H1 (cell line): ENCODE data around the gene SLC6A18. TPM values are rescaled to one million over a fixed set of nuclear protein-coding genes. Genes with fewer than 3 reads are reported as not detected.
A peak's percentile ranks its signal among the peaks of the same experiment; 100 is the strongest.

Experiments
- CTCF ChIA-PET: fragments of 300-600 bp; sonication (Branson Sonifier 250); formaldehyde crosslinking; loops from one replicate; lab custom pipeline; 2021; ENCODE audit not compliant: partially characterized antibody; lab: Charles Lee
- POLR2A ChIA-PET: fragments of 300-600 bp; sonication (Branson Sonifier 250); formaldehyde crosslinking; loops from one replicate; lab custom pipeline; 2021; ENCODE audit warnings: inconsistent platforms; ENCODE audit not compliant: partially characterized antibody; lab: Charles Lee
- DNase-seq, 2 experiments: peaks; one replicate each; pipeline versions ENCODE4 v3.0.0 to v3.0.0-alpha.2; 2010 to 2022; ENCODE audit warnings: low spot score in 2 of 2, low read depth in 1 of 2, mixed read lengths in 1 of 2
- FAIRE-seq: peaks from 2 replicates; lab custom pipeline; 2011; peaks lifted over from hg19 to GRCh38; lab: Jason Lieb, UNC
- H2AFZ ChIP-seq: 2 replicates; pipeline ENCODE4 v1.8.1; 2012; ENCODE audit warnings: low read length, inconsistent platforms
- H2AK5ac ChIP-seq: 2 replicates; pipeline ENCODE4 v1.6.1; 2013; ENCODE audit warnings: low read depth, low read length
- H2BK120ac ChIP-seq: replicated peaks from 2 replicates; pipeline ENCODE3; 2013; ENCODE audit warnings: low read depth, low read length, inconsistent platforms
- H2BK12ac ChIP-seq: 2 replicates; pipeline ENCODE4 v1.6.1; 2013; ENCODE audit warnings: low read depth, low read length
- H2BK15ac ChIP-seq: 2 replicates; pipeline ENCODE4 v1.6.1; 2013; ENCODE audit warnings: low read length
- H2BK20ac ChIP-seq: 2 replicates; pipeline ENCODE4 v1.6.1; 2013; ENCODE audit warnings: low read length
- H2BK5ac ChIP-seq: 2 replicates; pipeline ENCODE4 v1.6.1; 2013; ENCODE audit warnings: low read depth, low read length
- H3K14ac ChIP-seq: 2 replicates; pipeline ENCODE4 v1.6.1; 2013; ENCODE audit warnings: inconsistent platforms; ENCODE audit not compliant: insufficient read length
- H3K18ac ChIP-seq: 2 replicates; pipeline ENCODE4 v1.6.1; 2013; ENCODE audit warnings: low read length; ENCODE audit errors: extremely low read depth
- H3K23ac ChIP-seq: 2 replicates; pipeline ENCODE4 v1.6.1; 2013; ENCODE audit warnings: inconsistent platforms; ENCODE audit not compliant: insufficient read length
- H3K23me2 ChIP-seq: 2 replicates; pipeline ENCODE4 v1.6.1; 2013; ENCODE audit warnings: low read depth, low read length
- H3K27ac ChIP-seq: 2 replicates; pipeline ENCODE4 v1.6.1; 2011; ENCODE audit warnings: low read depth, low read length, inconsistent platforms
- H3K27me3 ChIP-seq, 4 experiments: replicated peaks in 1 of 4; 1 replicate in 1 of 4; 2 replicates in 3 of 4; pipeline versions ENCODE4 v1.6.1 to v1.8.1; 2011 to 2013; ENCODE audit warnings: low read length in 3 of 4, mild to moderate bottlenecking in 3 of 4, inconsistent platforms in 2 of 4, mixed read lengths in 2 of 4, moderate library complexity in 1 of 4; ENCODE audit not compliant: control insufficient read depth in 3 of 4, insufficient read depth in 3 of 4; ENCODE audit errors: extremely low read depth in 1 of 4
- H3K36me3 ChIP-seq, 4 experiments: 2 replicates each; pipeline versions ENCODE4 v1.6.1 to v1.8.1; 2011 to 2013; ENCODE audit warnings: mild to moderate bottlenecking in 4 of 4, low read length in 3 of 4, moderate library complexity in 2 of 4, control low read depth in 1 of 4, inconsistent platforms in 1 of 4; ENCODE audit not compliant: insufficient read depth in 4 of 4, control insufficient read depth in 2 of 4
- H3K4ac ChIP-seq: replicated peaks from 2 replicates; pipeline ENCODE3; 2013; ENCODE audit warnings: low read length, low read depth, mixed read lengths, inconsistent platforms; ENCODE audit not compliant: insufficient read length
- H3K4me1 ChIP-seq, 4 experiments: replicated peaks in 1 of 4; 1 replicate in 1 of 4; 2 replicates in 3 of 4; pipeline versions ENCODE4 v1.6.1 to v1.8.1; 2011 to 2013; ENCODE audit warnings: low read length in 3 of 4, inconsistent platforms in 2 of 4, mixed read lengths in 1 of 4; ENCODE audit not compliant: insufficient read depth in 4 of 4, control insufficient read depth in 3 of 4
- H3K4me2 ChIP-seq, 2 experiments: 2 replicates each; pipeline versions ENCODE4 v1.6.1 to v1.8.1; 2011 to 2013; ENCODE audit warnings: low read depth in 2 of 2, low read length in 2 of 2, control low read depth in 1 of 2, inconsistent platforms in 1 of 2, mild to moderate bottlenecking in 1 of 2; ENCODE audit not compliant: insufficient read depth in 1 of 2
- H3K4me3 ChIP-seq, 4 experiments: fragments of 200-600, 300-600 bp in 1 of 4; sonication (generic), shearing (Covaris generic), sonication (Bioruptor Twin) in 1 of 4; 2 replicates each; pipeline versions ENCODE4 v1.5.1 to v1.8.1; 2011 to 2016; ENCODE audit warnings: low read length in 4 of 4, low read depth in 3 of 4, control low read depth in 2 of 4, inconsistent platforms in 2 of 4, mild to moderate bottlenecking in 2 of 4, mixed read lengths in 1 of 4, moderate library complexity in 1 of 4; ENCODE audit not compliant: insufficient read depth in 2 of 4; ENCODE audit errors: extremely low read depth in 1 of 4
- H3K56ac ChIP-seq: replicated peaks from 2 replicates; pipeline ENCODE3; 2013; ENCODE audit warnings: low read depth, mild to moderate bottlenecking, mixed read lengths, low read length, inconsistent platforms; ENCODE audit not compliant: insufficient read length
- H3K79me1 ChIP-seq: 2 replicates; pipeline ENCODE4 v1.6.1; 2013; ENCODE audit warnings: low read depth, low read length, control low read depth
- H3K79me2 ChIP-seq, 2 experiments: 2 replicates each; pipeline versions ENCODE4 v1.6.1 to v1.8.1; 2012 to 2013; ENCODE audit warnings: low read length in 2 of 2, mild to moderate bottlenecking in 2 of 2, inconsistent platforms in 1 of 2; ENCODE audit not compliant: insufficient read depth in 2 of 2, control insufficient read depth in 1 of 2
- H3K9ac ChIP-seq, 4 experiments: replicated peaks in 1 of 4; 1 replicate in 1 of 4; 2 replicates in 3 of 4; pipeline versions ENCODE4 v1.6.1 to v1.8.1; 2011 to 2013; ENCODE audit warnings: low read depth in 3 of 4, low read length in 3 of 4, control low read depth in 2 of 4, mild to moderate bottlenecking in 2 of 4, moderate library complexity in 2 of 4, inconsistent platforms in 1 of 4; ENCODE audit errors: extremely low read depth in 1 of 4
- H3K9me3 ChIP-seq, 2 experiments: 2 replicates each; pipeline versions ENCODE4 v1.6.1 to v1.8.1; 2012 to 2013; ENCODE audit warnings: mild to moderate bottlenecking in 2 of 2, moderate library complexity in 2 of 2, control low read depth in 1 of 2, inconsistent platforms in 1 of 2, low read depth in 1 of 2, low read length in 1 of 2, mixed read lengths in 1 of 2; ENCODE audit not compliant: insufficient read depth in 2 of 2
- H4K20me1 ChIP-seq, 2 experiments: replicated peaks in 1 of 2; 2 replicates each; pipeline versions ENCODE3 to v1.8.1; 2011 to 2013; ENCODE audit warnings: inconsistent platforms in 2 of 2, low read length in 2 of 2, mild to moderate bottlenecking in 1 of 2; ENCODE audit not compliant: insufficient read depth in 2 of 2, control insufficient read depth in 1 of 2
- H4K5ac ChIP-seq: 2 replicates; pipeline ENCODE4 v1.6.1; 2013; ENCODE audit warnings: low read length, low read depth, mixed read lengths, inconsistent platforms; ENCODE audit not compliant: insufficient read length
- H4K8ac ChIP-seq: 2 replicates; pipeline ENCODE4 v1.8.0; 2013; ENCODE audit warnings: mild to moderate bottlenecking, moderate library complexity, low read length, inconsistent platforms; ENCODE audit not compliant: insufficient read depth; ENCODE audit errors: extremely low read depth
- H4K91ac ChIP-seq: replicated peaks from 2 replicates; pipeline ENCODE3; 2013; ENCODE audit warnings: low read length, mixed read lengths, inconsistent platforms; ENCODE audit not compliant: insufficient read length
- RAD21 ChIP-seq, 2 experiments: IDR thresholded peaks in 1 of 2; conservative IDR thresholded peaks in 1 of 2; 2 replicates each; pipeline ENCODE4 v1.6.1; 2011; ENCODE audit warnings: low read depth in 2 of 2, low read length in 2 of 2, improper control_type of control experiment in 1 of 2, inconsistent platforms in 1 of 2, mild to moderate bottlenecking in 1 of 2, moderate library complexity in 1 of 2
- TEAD4 ChIP-seq: IDR thresholded peaks from 2 replicates; pipeline ENCODE4 v1.6.1; 2012; ENCODE audit warnings: low read depth, low read length, inconsistent platforms, mixed read lengths
- WGBS, 2 experiments: shearing (Covaris generic) in 1 of 2; methylation state at CpG; one replicate each; pipeline versions ENCODE4 v1.1.6 to v1.1.7; 2013 to 2015; ENCODE audit warnings: low lambda C conversion rate in 2 of 2, mixed read lengths in 2 of 2, inconsistent platforms in 1 of 2, low coverage in 1 of 2, missing lambda C conversion rate in 1 of 2; ENCODE audit not compliant: insufficient replicate concordance in 2 of 2, insufficient coverage in 1 of 2, insufficient read length in 1 of 2; ENCODE audit errors: extremely low coverage in 1 of 2, missing lambda C conversion rate in 1 of 2; 5-methylcytosine and 5-hydroxymethylcytosine counted together
- polyA plus RNA-seq, 7 experiments: library from polyadenylated mRNA; depleted of rRNA in 3 of 7; stranded (reverse) in 5 of 7; unstranded in 2 of 7; fragments of >200 nt in 5 of 7; fragments of 200-250 nt in 2 of 7; gene quantifications; 1 replicate in 5 of 7; 2 replicates in 1 of 7; 4 replicates in 1 of 7; pipeline versions ENCODE4 v1.2.1 to v1.2.3, GENCODE V29; 2011 to 2013; ENCODE audit warnings: missing spikeins in 2 of 7, mixed read lengths in 2 of 7
- total RNA-seq: library from RNA; stranded (reverse); fragmentation: NEBNext Ultra II Directional; extraction: Animal tissue kit (Norgen Biotek cat#: 25700); gene quantifications from 2 replicates; pipeline ENCODE4 v1.2.1, GENCODE V29; 2021
- TF ChIP-seq, protein P1 (sequence below), 3 experiments: IDR thresholded peaks; 1 replicate in 2 of 3; 2 replicates in 1 of 3; pipeline versions ENCODE4 v1.5.1 to v1.6.1; 2011; ENCODE audit warnings: low read length in 3 of 3, mild to moderate bottlenecking in 3 of 3, inconsistent platforms in 2 of 3, low read depth in 1 of 3, moderate library complexity in 1 of 3; ENCODE audit not compliant: insufficient read depth in 1 of 3; ENCODE audit errors: control extremely low read depth in 1 of 3

Gene SLC6A18
- total and polyA plus RNA-seq, 2 of the 8 experiments (the other 6 are each of a cell fraction or from before 2014, with no cell fraction given) = not detected

DNA sequence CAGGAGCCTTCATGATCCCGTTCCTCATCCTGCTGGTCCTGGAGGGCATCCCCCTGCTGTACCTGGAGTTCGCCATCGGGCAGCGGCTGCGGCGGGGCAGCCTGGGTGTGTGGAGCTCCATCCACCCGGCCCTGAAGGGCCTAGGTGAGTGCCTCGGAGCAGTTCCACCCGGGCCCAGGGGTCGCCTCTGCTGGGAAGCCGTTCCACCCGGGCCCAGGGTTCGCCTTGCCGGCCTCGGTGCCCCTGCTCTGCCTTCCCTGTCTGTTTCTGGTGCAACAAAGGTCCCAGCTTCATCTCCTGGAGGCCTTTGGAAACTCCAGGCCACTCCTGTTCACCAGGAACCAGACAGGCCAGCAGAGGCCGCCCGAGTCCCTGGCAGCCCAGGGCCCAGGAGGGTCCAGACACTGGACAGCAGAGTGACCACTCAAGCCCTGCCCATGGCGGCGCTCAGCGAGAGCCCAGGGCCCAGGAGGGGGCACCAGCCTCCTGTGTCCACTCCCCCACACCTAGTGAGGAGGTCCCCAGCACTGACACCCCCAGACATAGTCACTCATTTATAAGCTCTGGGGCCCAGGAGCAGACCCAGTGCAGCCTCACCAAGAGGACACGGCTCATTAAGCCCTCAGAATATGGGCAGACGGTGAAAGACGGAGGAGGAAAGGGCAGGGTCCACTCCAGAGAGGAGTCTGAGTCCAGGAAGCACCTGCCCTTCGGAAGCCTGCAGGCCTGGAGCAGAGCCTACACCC lies 16.3 kb upstream of the SLC6A18 start:
- H3K36me3 ChIP-seq = no peaks in the 10 kb centered on the region
- 89% methylated on average over 20 of the region's 24 CpGs; no CpG with 5 or more reads in 1 of the 2 experiments for WGBS, 2 experiments
- no peak overlapping the region for H4K5ac ChIP-seq
- no peaks in the 10 kb centered on the region for H3K23me2 ChIP-seq
- no peak overlapping the region for H4K91ac ChIP-seq
- H2BK5ac ChIP-seq = no peak overlapping the region
- peak overlapping the region; percentile 86; the same call in 1 of the 2 replicates for H4K8ac ChIP-seq
- H3K18ac ChIP-seq = no peak overlapping the region
- H2AFZ ChIP-seq = no peak overlapping the region
- no peak overlapping the region for H3K4ac ChIP-seq
- TF ChIP-seq, protein P1, sequence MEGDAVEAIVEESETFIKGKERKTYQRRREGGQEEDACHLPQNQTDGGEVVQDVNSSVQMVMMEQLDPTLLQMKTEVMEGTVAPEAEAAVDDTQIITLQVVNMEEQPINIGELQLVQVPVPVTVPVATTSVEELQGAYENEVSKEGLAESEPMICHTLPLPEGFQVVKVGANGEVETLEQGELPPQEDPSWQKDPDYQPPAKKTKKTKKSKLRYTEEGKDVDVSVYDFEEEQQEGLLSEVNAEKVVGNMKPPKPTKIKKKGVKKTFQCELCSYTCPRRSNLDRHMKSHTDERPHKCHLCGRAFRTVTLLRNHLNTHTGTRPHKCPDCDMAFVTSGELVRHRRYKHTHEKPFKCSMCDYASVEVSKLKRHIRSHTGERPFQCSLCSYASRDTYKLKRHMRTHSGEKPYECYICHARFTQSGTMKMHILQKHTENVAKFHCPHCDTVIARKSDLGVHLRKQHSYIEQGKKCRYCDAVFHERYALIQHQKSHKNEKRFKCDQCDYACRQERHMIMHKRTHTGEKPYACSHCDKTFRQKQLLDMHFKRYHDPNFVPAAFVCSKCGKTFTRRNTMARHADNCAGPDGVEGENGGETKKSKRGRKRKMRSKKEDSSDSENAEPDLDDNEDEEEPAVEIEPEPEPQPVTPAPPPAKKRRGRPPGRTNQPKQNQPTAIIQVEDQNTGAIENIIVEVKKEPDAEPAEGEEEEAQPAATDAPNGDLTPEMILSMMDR (IDR thresholded peaks at IDR 0.05; ENCODE audit: control extremely low read depth in 1 of 3, insufficient read depth in 1 of 3, low read depth in 1 of 3, low read length in 3 of 3) = peak in 2 of 3 experiments; percentile 23 to 30; a peak in 2 of 4 replicates
- TF ChIP-seq RAD21 (IDR thresholded peaks at IDR 0.05 in 1 of 2, conservative IDR thresholded peaks at IDR 0.05 in 1 of 2; ENCODE audit: low read depth in 2 of 2, low read length in 2 of 2) = peak; percentile 38 to 56
- TF ChIP-seq TEAD4 = no peak
- TF ChIP-seq, all 59 proteins: peak for 2
- Histone ChIP-seq H3K79me1 (no peaks in the 10 kb centered on the region), H2BK20ac (no peak overlapping the region), H3K4me1 (peaks cover 0 to 3% (median 0%) of the 10 kb centered on the region in 4 experiments; a peak in 1 of 7 replicates), H3K4me2 (no peak overlapping the region), H3K14ac (no peak overlapping the region), H2BK12ac (no peak overlapping the region), H2AK5ac (no peak overlapping the region), H3K27ac (no peak overlapping the region), H3K9me3 (no peaks in the 10 kb centered on the region; a peak in 1 of 4 replicates), H2BK15ac (no peak overlapping the region), H4K20me1 (peaks cover 3 to 6% of the 10 kb centered on the region in 2 experiments), H2BK120ac (no peak overlapping the region), H3K56ac (no peak overlapping the region), H3K9ac (no peak overlapping the region), H3K79me2 (no peaks in the 10 kb centered on the region), H3K23ac (no peak overlapping the region), H3K4me3 (no peak overlapping the region), H3K27me3 (no peaks in the 10 kb centered on the region; a peak in 1 of 7 replicates)
- ChIA-PET CTCF (interaction anchor here (0.6 to 2.5 kb wide), 19 partner anchors 10 to 295 kb away, joined by 3 to 7 read pairs (median 3); no protein-coding TSS in a partner anchor), POLR2A (interaction anchor here (1.0 to 1.6 kb wide), 2 partner anchors 10 to 24 kb away, joined by 3 to 4 read pairs; no protein-coding TSS in a partner anchor)
- FAIRE-seq = no peak
- DNase-seq = no peak
